ENCODE results near the gene PRICKLE2.

- TF ChIP-seq TCF4 (CRISPR knock-in tag; IDR thresholded peaks at IDR 0.05; ENCODE audit: borderline replicate concordance) (no peak), ISL1 (CRISPR knock-in tag; IDR thresholded peaks at IDR 0.05) (no peak), GLIS3 (CRISPR knock-in tag; IDR thresholded peaks at IDR 0.05) (no peak), ZFP30 (CRISPR knock-in tag; IDR thresholded peaks at IDR 0.05) (no peak), RARB (CRISPR knock-in tag; IDR thresholded peaks at IDR 0.05) (no peak), CSRNP3 (CRISPR knock-in tag; IDR thresholded peaks at IDR 0.05) (no peak), CREB5 (CRISPR knock-in tag; IDR thresholded peaks at IDR 0.05; ENCODE audit: low read depth) (no peak), ZNF565 (CRISPR knock-in tag; conservative IDR thresholded peaks at IDR 0.05; ENCODE audit: low read depth) (no peak), PATZ1 (CRISPR knock-in tag; IDR thresholded peaks at IDR 0.05; ENCODE audit: borderline replicate concordance) (no peak), SNAI2 (CRISPR knock-in tag; IDR thresholded peaks at IDR 0.05) (no peak), ESRRG (CRISPR knock-in tag; IDR thresholded peaks at IDR 0.05) (no peak)
Measured at GRCh38 chr3:64272271-64272670, 47.0 kb upstream of the PRICKLE2 start.

All from SK-N-SH treated with all-trans-retinoic acid at 6 μM for 48 hours (cell line).